ENCODE data around the gene COL1A1.

The COL1A1 gene

GRCh38 chr17:50155115-50155819, 46.2 kb downstream of the COL1A1 start:
- peaks cover 4% of the 10 kb centered on the region for H3K79me2 ChIP-seq (ENCODE audit: insufficient read depth, low read length)
- H3K9me3 ChIP-seq (ENCODE audit: insufficient read depth, low read length, severe bottlenecking) = no peaks in the 10 kb centered on the region
- H2AFZ ChIP-seq (ENCODE audit: low read depth, low read length) = no peak overlapping the region
- H3K4me3 ChIP-seq (ENCODE audit: low read depth in 1 of 2, low read length in 2 of 2) = no peak overlapping the region
- no peak overlapping the region for H3K9ac ChIP-seq (ENCODE audit: low read depth, low read length)
- no peaks in the 10 kb centered on the region for H4K20me1 ChIP-seq (ENCODE audit: insufficient read depth, low read length)
- H3K27ac ChIP-seq (ENCODE audit: low read length) = no peak overlapping the region
- TF ChIP-seq CTCF (IDR thresholded peaks at IDR 0.05; ENCODE audit: borderline replicate concordance, extremely low read depth, low read length, poor library complexity, severe bottlenecking) (no peak), EZH2 (IDR thresholded peaks at IDR 0.05; ENCODE audit: borderline replicate concordance, low read depth, low read length, severe bottlenecking) (no peak)
- no peak overlapping the region for H3K4me2 ChIP-seq (ENCODE audit: insufficient read depth, low read length)
- H3K4me1 ChIP-seq (ENCODE audit: insufficient read depth, low read length) = peaks cover 15% of the 10 kb centered on the region
- DNase-seq (no peak), ATAC-seq (ENCODE audit: insufficient read depth, low read depth) (no peak)
- H3K27me3 ChIP-seq (ENCODE audit: insufficient read depth, low read length, poor library complexity) = no peaks in the 10 kb centered on the region
- H3K36me3 ChIP-seq (ENCODE audit: insufficient read depth, low read length) = no peaks in the 10 kb centered on the region

- no peak for TF ChIP-seq EZH2 (IDR thresholded peaks at IDR 0.05; ENCODE audit: borderline replicate concordance, low read depth, low read length, severe bottlenecking)
- no peak for TF ChIP-seq CTCF (IDR thresholded peaks at IDR 0.05; ENCODE audit: borderline replicate concordance, extremely low read depth, low read length, poor library complexity, severe bottlenecking)
- Histone ChIP-seq H3K27ac (ENCODE audit: low read length) (no peak overlapping the region), H3K4me2 (ENCODE audit: insufficient read depth, low read length) (no peak overlapping the region), H3K9ac (ENCODE audit: low read depth, low read length) (no peak overlapping the region), H3K79me2 (ENCODE audit: insufficient read depth, low read length) (peaks cover 11% of the 10 kb centered on the region), H4K20me1 (ENCODE audit: insufficient read depth, low read length) (0 out of 2 replicates have a peak, but pooled peaks cover 2% of the 10 kb centered on the region), H3K9me3 (ENCODE audit: insufficient read depth, low read length, severe bottlenecking) (no peaks in the 10 kb centered on the region), H3K27me3 (ENCODE audit: insufficient read depth, low read length, poor library complexity) (no peaks in the 10 kb centered on the region), H3K4me1 (ENCODE audit: insufficient read depth, low read length) (peaks cover 18% of the 10 kb centered on the region), H3K4me3 (ENCODE audit: low read depth in 1 of 2, low read length in 2 of 2) (no peak overlapping the region), H2AFZ (ENCODE audit: low read depth, low read length) (no peak overlapping the region), H3K36me3 (ENCODE audit: insufficient read depth, low read length) (no peaks in the 10 kb centered on the region; the same call in 1 of the 2 replicates)
- ATAC-seq (ENCODE audit: insufficient read depth, low read depth) (no peak), DNase-seq (no peak)
These were observed 46.8 kb downstream of the COL1A1 start for GRCh38 chr17:50154604-50155003.

GRCh38 chr17:50153650-50154575, 47.5 kb downstream of the COL1A1 start:
- Histone ChIP-seq H3K4me1 (ENCODE audit: insufficient read depth, low read length) (peaks cover 25% of the 10 kb centered on the region), H3K27me3 (ENCODE audit: insufficient read depth, low read length, poor library complexity) (no peaks in the 10 kb centered on the region), H3K79me2 (ENCODE audit: insufficient read depth, low read length) (peaks cover 18% of the 10 kb centered on the region), H4K20me1 (ENCODE audit: insufficient read depth, low read length) (peaks cover 6% of the 10 kb centered on the region; the same call in 1 of the 2 replicates), H2AFZ (ENCODE audit: low read depth, low read length) (no peak overlapping the region), H3K4me2 (ENCODE audit: insufficient read depth, low read length) (no peak overlapping the region), H3K9ac (ENCODE audit: low read depth, low read length) (no peak overlapping the region), H3K4me3 (ENCODE audit: low read depth in 1 of 2, low read length in 2 of 2) (no peak overlapping the region), H3K36me3 (ENCODE audit: insufficient read depth, low read length) (peaks cover 2% of the 10 kb centered on the region; the same call in 1 of the 2 replicates), H3K9me3 (ENCODE audit: insufficient read depth, low read length, severe bottlenecking) (no peaks in the 10 kb centered on the region), H3K27ac (ENCODE audit: low read length) (no peak overlapping the region)
- TF ChIP-seq EZH2 (IDR thresholded peaks at IDR 0.05; ENCODE audit: borderline replicate concordance, low read depth, low read length, severe bottlenecking) = no peak
- no peak for TF ChIP-seq CTCF (IDR thresholded peaks at IDR 0.05; ENCODE audit: borderline replicate concordance, extremely low read depth, low read length, poor library complexity, severe bottlenecking)
- ATAC-seq (ENCODE audit: insufficient read depth, low read depth) (no peak), DNase-seq (no peak)

All from DND-41 (cell line).